CD4-positive, alpha-beta memory T cell (primary cell): ENCODE measurements around the gene SNX9. TPM values are rescaled to one million over a fixed set of nuclear protein-coding genes. Genes with fewer than 3 reads are reported as not detected.
A peak's percentile ranks its signal among the peaks of the same experiment; 100 is the strongest.

ENCODE experiments used
- CTCF ChIA-PET: fragments of 350-600 bp; sonication (Branson Sonifier 250); formaldehyde crosslinking; loops from one replicate; lab custom pipeline; 2021; ENCODE audit warnings: inconsistent platforms; ENCODE audit not compliant: partially characterized antibody; lab: Charles Lee
- POLR2A ChIA-PET: fragments of 350-600 bp; sonication (Branson Sonifier 250); formaldehyde crosslinking; loops from one replicate; lab custom pipeline; 2021; ENCODE audit not compliant: partially characterized antibody; lab: Charles Lee
- DNase-seq, 5 donors: peaks; one replicate each; pipeline versions ENCODE4 v3.0.0 to v3.0.0-alpha.2; 2020 to 2022; ENCODE audit warnings: mixed read lengths in 1 of 5
- H3K27ac ChIP-seq: one replicate; pipeline ENCODE4 v1.7.0; 2013; ENCODE audit warnings: low read depth, low read length
- H3K27me3 ChIP-seq: 2 replicates; pipeline ENCODE4 v1.7.0; 2013; ENCODE audit warnings: mild to moderate bottlenecking, low read length, moderate library complexity; ENCODE audit not compliant: insufficient read depth
- H3K36me3 ChIP-seq: 2 replicates; pipeline ENCODE4 v1.7.0; 2013; ENCODE audit warnings: mild to moderate bottlenecking, low read length, moderate library complexity; ENCODE audit not compliant: insufficient read depth
- H3K4me1 ChIP-seq: 2 replicates; pipeline ENCODE4 v1.7.0; 2013; ENCODE audit warnings: mild to moderate bottlenecking, low read length, moderate library complexity; ENCODE audit not compliant: insufficient read depth
- H3K4me3 ChIP-seq, 2 donors: one replicate each; pipeline ENCODE4 v1.7.0; 2013; ENCODE audit warnings: low read length in 2 of 2, mild to moderate bottlenecking in 1 of 2
- H3K9me3 ChIP-seq, 2 donors: one replicate each; pipeline ENCODE4 v1.7.0; 2013; ENCODE audit warnings: low read length in 2 of 2, control low read depth in 1 of 2; ENCODE audit not compliant: control insufficient read depth in 1 of 2
- H3K27ac Mint-ChIP-seq, 7 donors: one replicate each; pipeline ENCODE4 v1.8.0; 2020 to 2021; ENCODE audit warnings: mixed read lengths in 7 of 7, mild to moderate bottlenecking in 6 of 7, inconsistent platforms in 3 of 7, moderate library complexity in 3 of 7
- H3K27me3 Mint-ChIP-seq, 2 donors: one replicate each; pipeline ENCODE4 v1.8.0; 2020 to 2021; ENCODE audit warnings: mixed read lengths in 2 of 2
- H3K36me3 Mint-ChIP-seq, 2 donors: one replicate each; pipeline ENCODE4 v1.8.0; 2020 to 2021; ENCODE audit warnings: mixed read lengths in 2 of 2, inconsistent platforms in 1 of 2, mild to moderate bottlenecking in 1 of 2
- H3K4me1 Mint-ChIP-seq, 4 donors: one replicate each; pipeline ENCODE4 v1.8.0; 2020 to 2021; ENCODE audit warnings: mixed read lengths in 4 of 4, mild to moderate bottlenecking in 1 of 4
- H3K4me3 Mint-ChIP-seq, 8 donors: one replicate each; pipeline ENCODE4 v1.8.0; 2020 to 2021; ENCODE audit warnings: mixed read lengths in 8 of 8, mild to moderate bottlenecking in 7 of 8, moderate library complexity in 6 of 8, inconsistent platforms in 3 of 8
- H3K9me3 Mint-ChIP-seq, 8 donors: one replicate each; pipeline ENCODE4 v1.8.0; 2020 to 2021; ENCODE audit warnings: mixed read lengths in 8 of 8, mild to moderate bottlenecking in 5 of 8, inconsistent platforms in 3 of 8, moderate library complexity in 1 of 8
- intact Hi-C: fragments of 100-400 bp; cut with micrococcal nuclease; formaldehyde crosslinking; loops from one replicate; pipeline ENCODE4 v1.15.1; 2023
- polyA plus RNA-seq, 2 donors: library from polyadenylated mRNA; unstranded; fragments of 300-500 nt; fragmentation: Illumina TruSeq; gene quantifications; one replicate each; pipeline ENCODE4 v1.2.3, GENCODE V29; 2021
- total RNA-seq, 2 experiments: library from RNA; stranded (reverse); gene quantifications; one replicate each; pipeline ENCODE4 v1.2.3, GENCODE V29; 2021

SNX9 gene
- total and polyA plus RNA-seq, 4 experiments from 2014 or later: 12.9 to 21.9 (median 20.5) TPM

DNA sequence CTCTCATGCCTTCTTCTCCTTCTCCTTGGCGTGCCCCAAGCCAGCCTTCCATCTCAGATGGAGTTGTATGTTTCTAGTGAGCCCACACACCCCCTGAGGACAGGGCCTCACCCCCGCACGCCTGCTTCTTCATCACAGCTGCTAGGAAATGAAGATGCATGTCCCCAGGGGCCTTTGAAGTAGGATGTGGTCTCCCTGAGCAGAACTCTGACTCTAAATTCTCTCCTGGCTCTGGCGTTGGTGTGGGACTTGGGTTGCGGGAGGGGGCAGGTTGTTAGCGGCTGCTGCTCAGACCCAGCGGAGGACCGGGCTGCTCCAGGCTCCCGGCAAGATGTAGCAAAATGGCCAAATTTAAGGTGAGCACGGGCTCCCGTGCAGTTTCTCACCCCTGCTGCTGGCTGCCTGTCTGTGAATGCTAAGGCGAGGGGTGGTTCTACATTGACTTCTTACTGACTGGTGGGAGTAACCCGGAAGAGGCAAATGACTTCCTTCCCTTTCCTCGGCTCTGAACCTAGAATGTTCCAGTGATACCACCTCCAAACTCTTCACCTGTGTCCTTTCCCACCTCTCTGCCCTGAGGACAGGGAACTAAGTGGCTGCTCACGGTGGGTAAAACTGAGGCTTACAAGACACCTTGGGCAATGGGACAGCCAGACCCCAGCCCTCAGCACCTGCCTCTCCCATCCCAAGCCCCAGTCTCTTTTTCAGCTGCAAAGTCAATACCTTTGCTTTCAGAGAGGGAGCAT lies 167.4 kb downstream of the SNX9 start:
- H3K4me1 ChIP-seq: peaks cover 45% of the 10 kb centered on the region
- Mint-ChIP-seq H3K36me3 (peaks cover 0 to 3% of the 10 kb centered on the region in 2 donors), H3K27ac (peak overlapping the region; percentile 75 to 90 (median 89)), H3K9me3 (no peaks in the 10 kb centered on the region), H3K4me3 (peak overlapping the region; percentile 52 to 88 (median 76)), H3K4me1 (peaks cover 25 to 57% (median 46%) of the 10 kb centered on the region in 4 donors), H3K27me3 (no peaks in the 10 kb centered on the region)
- H3K27ac ChIP-seq: peak overlapping the region; percentile 15
- CTCF ChIA-PET: interaction anchor here (0.9 to 1.2 kb wide), 2 partner anchors 36 kb away, joined by 3 to 5 read pairs; no protein-coding TSS in a partner anchor
- H3K4me3 ChIP-seq: no peak overlapping the region
- DNase-seq: peak in 3 of 5 donors; percentile 10 to 33 (median 29)
- no peaks in the 10 kb centered on the region for H3K36me3 ChIP-seq
- no peaks in the 10 kb centered on the region for H3K9me3 ChIP-seq
- no peaks in the 10 kb centered on the region for H3K27me3 ChIP-seq
- POLR2A ChIA-PET: interaction anchor here (0.7 to 1.5 kb wide), 3 partner anchors 8 to 36 kb away, joined by 3 to 7 read pairs (median 5); partner anchors contain the start of gene SYNJ2
- intact Hi-C loops: no loop called here

DNA sequence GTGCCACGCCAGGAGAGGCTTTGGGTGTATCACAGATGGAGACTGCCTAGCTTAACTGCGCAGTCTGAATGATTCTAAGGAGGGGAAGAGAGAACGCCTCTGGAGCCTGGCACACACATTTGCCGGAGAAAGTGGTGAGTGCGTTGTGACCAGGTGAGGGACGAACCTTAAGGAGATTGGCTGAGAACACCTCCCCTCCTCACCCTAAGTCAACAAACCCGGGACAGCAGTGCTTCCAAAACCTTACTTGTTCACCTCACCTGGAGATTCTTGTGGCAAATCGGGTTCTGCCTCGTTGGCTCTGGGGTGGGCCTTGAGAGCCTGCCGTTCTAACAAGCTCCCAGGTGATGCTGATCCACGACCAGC lies 168.0 kb downstream of the SNX9 start:
- no peaks in the 10 kb centered on the region for H3K27me3 Mint-ChIP-seq
- H3K27ac Mint-ChIP-seq: peak overlapping the region in 3 of 7 donors; percentile 46 to 90 (median 77)
- ChIA-PET POLR2A (interaction anchor here (0.9 to 1.5 kb wide), 3 partner anchors 9 to 35 kb away, joined by 3 to 7 read pairs (median 5); partner anchors contain the start of gene SYNJ2), CTCF (interaction anchor here (0.8 to 0.9 kb wide), 2 partner anchors 13 to 35 kb away, joined by 3 read pairs; no protein-coding TSS in a partner anchor)
- H3K9me3 Mint-ChIP-seq: no peaks in the 10 kb centered on the region
- no peaks in the 10 kb centered on the region for H3K36me3 ChIP-seq
- H3K27ac ChIP-seq: peak overlapping the region; percentile 15
- no peak for DNase-seq
- H3K4me3 Mint-ChIP-seq: peak overlapping the region in 3 of 8 donors; percentile 41 to 88 (median 73)
- H3K4me1 Mint-ChIP-seq: peaks cover 25 to 61% (median 49%) of the 10 kb centered on the region in 4 donors
- peaks cover 0 to 4% of the 10 kb centered on the region in 2 donors for H3K36me3 Mint-ChIP-seq
- H3K4me3 ChIP-seq: no peak overlapping the region
- H3K9me3 ChIP-seq: no peaks in the 10 kb centered on the region
- H3K4me1 ChIP-seq: peaks cover 42% of the 10 kb centered on the region
- no peaks in the 10 kb centered on the region for H3K27me3 ChIP-seq
- intact Hi-C loops: no loop called here

DNA sequence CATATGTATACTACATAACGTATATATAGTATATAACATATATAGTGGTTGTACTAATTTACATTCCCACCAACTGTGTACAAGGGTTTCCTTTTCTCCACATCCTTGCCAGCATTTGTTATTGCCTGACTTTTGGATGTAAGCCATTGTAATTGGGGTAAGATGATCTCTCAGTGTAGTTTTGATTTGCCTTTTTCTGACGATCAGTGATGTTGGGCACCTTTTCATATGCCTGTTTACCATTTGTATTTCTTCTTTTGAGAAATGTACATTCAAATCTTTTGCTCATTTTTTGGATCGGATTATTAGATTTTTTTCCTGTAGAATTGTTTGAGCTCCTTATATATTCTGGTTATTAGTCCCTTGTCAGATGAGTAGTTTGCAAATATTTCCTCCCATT lies 170.0 kb downstream of the SNX9 start:
- H3K4me3 Mint-ChIP-seq: no peak overlapping the region
- POLR2A ChIA-PET: interaction anchor here (1.0 kb wide), 1 partner anchor 12 kb away, joined by 3 read pairs; no protein-coding TSS in a partner anchor
- intact Hi-C loops: no loop called here

DNA sequence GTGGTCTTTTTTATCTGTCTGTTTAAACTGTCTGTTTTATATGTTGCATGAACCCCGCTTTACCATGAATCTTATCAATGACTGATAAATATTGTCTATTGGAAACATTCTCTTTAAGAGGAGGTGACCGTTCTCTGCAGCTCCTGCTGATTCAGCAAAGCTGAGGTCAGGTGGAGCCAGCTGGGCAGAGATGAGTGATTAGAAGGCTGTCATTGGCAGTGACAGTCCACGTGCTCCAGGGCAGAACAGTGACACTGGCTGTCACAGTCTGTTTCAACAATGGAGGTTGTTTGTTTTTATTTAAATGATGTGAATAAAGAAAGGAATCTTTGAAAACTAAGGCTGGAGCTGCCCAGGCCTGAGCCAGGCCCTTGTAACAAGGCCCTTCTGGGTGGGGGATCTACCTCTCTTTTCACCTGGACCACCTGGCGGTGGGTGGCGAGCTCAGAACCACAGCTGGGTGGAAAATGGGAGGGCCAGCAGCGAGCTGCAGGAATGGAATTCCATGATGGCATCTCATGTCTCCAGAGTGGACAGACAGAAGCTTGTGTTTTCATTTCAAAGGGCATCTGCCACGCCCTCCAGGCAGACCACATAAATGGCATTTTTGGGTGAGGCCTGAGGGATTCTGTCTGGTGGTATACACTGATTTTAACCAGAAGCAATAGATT lies 171.2 kb downstream of the SNX9 start:
- POLR2A ChIA-PET: interaction anchor here (2.2 kb wide), 1 partner anchor 11 kb away, joined by 9 read pairs; no protein-coding TSS in a partner anchor

More for the DNA sequence above, 170.0 kb downstream of the SNX9 start:
- Mint-ChIP-seq H3K9me3 (no peaks in the 10 kb centered on the region), H3K4me1 (peaks cover 34 to 71% (median 59%) of the 10 kb centered on the region in 4 donors), H3K27me3 (no peaks in the 10 kb centered on the region), H3K27ac (no peak overlapping the region), H3K36me3 (peaks cover 2 to 14% of the 10 kb centered on the region in 2 donors)
- no peaks in the 10 kb centered on the region for H3K27me3 ChIP-seq
- H3K27ac ChIP-seq: no peak overlapping the region
- H3K4me3 ChIP-seq: no peak overlapping the region
- no peaks in the 10 kb centered on the region for H3K9me3 ChIP-seq
- no peak for DNase-seq
- no peaks in the 10 kb centered on the region for H3K36me3 ChIP-seq
- CTCF ChIA-PET: interaction anchor here (0.7 to 2.3 kb wide), 4 partner anchors 11 to 667 kb away, joined by 3 to 6 read pairs (median 5); partner anchors contain the start of gene SYNJ2
- H3K4me1 ChIP-seq: peaks cover 42% of the 10 kb centered on the region

More for the DNA sequence above, 171.2 kb downstream of the SNX9 start:
- intact Hi-C loops: no loop called here
- CTCF ChIA-PET: interaction anchor here (1.0 to 2.4 kb wide), 6 partner anchors 10 to 668 kb away, joined by 3 to 11 read pairs (median 4); partner anchors contain the start of gene SYNJ2
- Histone ChIP-seq H3K4me1 (peaks cover 32% of the 10 kb centered on the region), H3K27me3 (no peaks in the 10 kb centered on the region), H3K36me3 (no peaks in the 10 kb centered on the region), H3K9me3 (no peaks in the 10 kb centered on the region), H3K4me3 (no peak overlapping the region), H3K27ac (no peak overlapping the region)
- Mint-ChIP-seq H3K27me3 (no peaks in the 10 kb centered on the region), H3K9me3 (no peaks in the 10 kb centered on the region), H3K27ac (peak overlapping the region in 2 of 7 donors; percentile 10 to 52), H3K4me3 (no peak overlapping the region), H3K4me1 (peaks cover 34 to 70% (median 56%) of the 10 kb centered on the region in 4 donors), H3K36me3 (peaks cover 5 to 14% of the 10 kb centered on the region in 2 donors)
- DNase-seq: no peak

Other genes with a start within 250 kb of the SNX9 start
- 10 to 100 TPM; 17.2 to 17.4 TPM for gene SYNJ2, start 158.6 kb downstream of the SNX9 start, total RNA-seq
- gene SYNJ2, start 158.6 kb downstream of the SNX9 start, polyA plus RNA-seq: 10 to 100 TPM; 14.5 to 14.6 TPM